ENCODE measurements around the gene GEMIN4. TPM values are rescaled to one million over a fixed set of nuclear protein-coding genes. Genes with fewer than 3 reads are reported as not detected.

GEMIN4 gene
- total and polyA plus RNA-seq, 2 experiments from 2014 or later = 14.1 to 45.0 TPM

- H3K4me3 ChIP-seq = no peak overlapping the region
- no peak overlapping the region for H3K27ac Mint-ChIP-seq
- peaks cover 45% of the 10 kb centered on the region for H3K36me3 ChIP-seq (ENCODE audit: insufficient read depth)
- no peak overlapping the region for H3K4me3 Mint-ChIP-seq
- H3K79me2 ChIP-seq (replicated peaks; ENCODE audit: insufficient read depth) = peaks cover 38% of the 10 kb centered on the region
- peaks cover 90% of the 10 kb centered on the region for H3K36me3 Mint-ChIP-seq (ENCODE audit: low read depth)
- H3K27me3 Mint-ChIP-seq (ENCODE audit: insufficient read depth, low read depth, poor library complexity) = peaks cover 12% of the 10 kb centered on the region
- H3K9me3 Mint-ChIP-seq = peaks cover 31% of the 10 kb centered on the region
- TF ChIP-seq POLR2AphosphoS5 (IDR thresholded peaks at IDR 0.05; ENCODE audit: low read depth) = no peak
- TF ChIP-seq ZNF331 (CRISPR knock-in tag; IDR thresholded peaks at IDR 0.05; ENCODE audit: low read depth) = no peak
- no peak for TF ChIP-seq EZH2phosphoT487 (IDR thresholded peaks at IDR 0.05; ENCODE audit: unreplicated experiment)
- TF ChIP-seq REST (IDR thresholded peaks at IDR 0.05; ENCODE audit: unreplicated experiment) = no peak
- TF ChIP-seq ZNF462 (CRISPR knock-in tag; IDR thresholded peaks at IDR 0.05) = no peak
- no peak for TF ChIP-seq NANOG (IDR thresholded peaks at IDR 0.05; ENCODE audit: borderline replicate concordance)
- TF ChIP-seq ZNF114 (CRISPR knock-in tag; IDR thresholded peaks at IDR 0.05) = no peak
- no peak for TF ChIP-seq ETS1 (IDR thresholded peaks at IDR 0.05)
- no peak for TF ChIP-seq CREB1 (CRISPR knock-in tag; IDR thresholded peaks at IDR 0.05; ENCODE audit: low read depth)
- peaks cover 11% of the 10 kb centered on the region for H3K4me1 Mint-ChIP-seq
- no peak overlapping the region for H2AFZ ChIP-seq
- no peak overlapping the region for H3K4me2 ChIP-seq
- H4K20me1 ChIP-seq (replicated peaks; ENCODE audit: insufficient read depth) = peaks cover 12% of the 10 kb centered on the region
- H3K4me1 ChIP-seq (ENCODE audit: insufficient read depth) = peaks cover 6% of the 10 kb centered on the region; the same call in 1 of the 2 replicates
- DNase-seq (ENCODE audit: low spot score) = no peak
- 0 out of 2 replicates have a peak, but pooled peaks cover 14% of the 10 kb centered on the region for H3F3A ChIP-seq (replicated peaks; ENCODE audit: low read depth)
- ATAC-seq = no peak
- H3K27me3 ChIP-seq (ENCODE audit: insufficient read depth) = no peaks in the 10 kb centered on the region
- H3K27ac ChIP-seq (ENCODE audit: low read depth) = no peak overlapping the region
- no peaks in the 10 kb centered on the region for H3K9me2 ChIP-seq (ENCODE audit: insufficient read depth)
Measured at GRCh38 chr17:746783-747629, 5.1 kb downstream of the GEMIN4 start.
